OCI-LY1 (cell line): ENCODE data around the gene NAA11.

Experiments used
- CTCF ChIP-seq: fragments of 200-600 bp; sonication (generic), shearing (Covaris generic); IDR thresholded peaks from 2 replicates; pipeline ENCODE4 v1.5.1; 2017; ENCODE audit warnings: mild to moderate bottlenecking, antibody characterized with exemption, low read length, moderate library complexity, mixed read lengths
- EZH2 ChIP-seq: fragments of 200-600 bp; sonication (generic), shearing (Covaris generic); IDR thresholded peaks from 2 replicates; pipeline ENCODE4 v1.8.0; 2017; ENCODE audit warnings: borderline replicate concordance, mixed run types, mild to moderate bottlenecking, antibody characterized with exemption, low read length, moderate library complexity, mixed read lengths

GRCh38 chr4:79348405-79348804, 22.5 kb upstream of the NAA11 start:
- TF ChIP-seq CTCF (no peak), EZH2 (no peak)
